Measurements from ENCODE around the gene SORBS1. TPM values are rescaled to one million over a fixed set of nuclear protein-coding genes. Genes with fewer than 3 reads are reported as not detected.

SORBS1 gene
- total RNA-seq, 4 donors from 2014 or later, result 23.3 to 359 (median 72.2) TPM

DNA sequence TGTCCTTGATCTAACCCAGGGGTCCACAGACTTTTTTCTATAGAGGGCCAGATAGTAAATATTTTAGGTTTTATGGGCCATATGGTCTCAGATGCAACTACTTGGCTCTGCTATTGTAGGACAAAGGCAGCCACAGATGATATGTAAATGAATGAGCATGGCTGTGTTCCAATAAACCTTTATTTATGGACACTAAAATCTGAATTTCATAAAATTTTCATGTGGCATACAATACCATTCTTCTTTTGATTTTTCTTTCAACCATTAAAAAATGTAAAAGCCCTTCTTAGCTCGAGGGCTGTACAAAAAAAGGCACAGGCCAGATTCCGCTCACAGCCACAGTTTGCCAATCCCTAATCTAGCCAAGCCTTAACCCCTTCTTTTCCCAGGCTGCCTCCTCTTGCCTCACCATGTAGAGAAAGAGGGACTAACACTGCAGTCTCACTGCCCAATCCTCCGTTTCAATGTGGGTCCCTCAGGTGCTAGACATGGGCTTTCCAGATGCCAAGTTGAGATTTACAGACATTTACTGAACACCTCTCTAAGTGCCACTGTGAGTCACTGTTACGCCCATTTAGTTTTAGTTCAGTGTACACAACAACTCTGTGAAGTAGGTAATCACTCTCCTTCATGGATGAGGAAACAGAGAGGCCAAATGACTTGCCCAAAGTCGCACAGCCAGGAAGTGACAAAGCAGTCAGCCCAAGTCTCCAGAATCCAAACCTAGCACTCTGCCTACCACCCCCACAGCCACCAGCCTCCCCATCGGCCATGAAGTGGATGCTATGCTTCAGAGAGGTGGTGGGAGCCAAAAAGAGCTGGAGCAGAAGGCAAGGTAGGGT, 137.8 kb downstream of the SORBS1 start:
- Histone ChIP-seq H3K36me3 (peaks cover 0 to 13% (median 0%) of the 10 kb centered on the region in 3 donors), H3K4me3 (no peak overlapping the region), H3K9me3 (no peaks in the 10 kb centered on the region), H3K27me3 (no peaks in the 10 kb centered on the region), H3K4me1 (peaks cover 7 to 70% (median 27%) of the 10 kb centered on the region in 3 donors), H3K27ac (peak overlapping the region; percentile 54 to 90 (median 70))
- DNase-seq, result no peak
- TF ChIP-seq POLR2A (IDR thresholded peaks at IDR 0.05), result no peak
- TF ChIP-seq, protein P1, sequence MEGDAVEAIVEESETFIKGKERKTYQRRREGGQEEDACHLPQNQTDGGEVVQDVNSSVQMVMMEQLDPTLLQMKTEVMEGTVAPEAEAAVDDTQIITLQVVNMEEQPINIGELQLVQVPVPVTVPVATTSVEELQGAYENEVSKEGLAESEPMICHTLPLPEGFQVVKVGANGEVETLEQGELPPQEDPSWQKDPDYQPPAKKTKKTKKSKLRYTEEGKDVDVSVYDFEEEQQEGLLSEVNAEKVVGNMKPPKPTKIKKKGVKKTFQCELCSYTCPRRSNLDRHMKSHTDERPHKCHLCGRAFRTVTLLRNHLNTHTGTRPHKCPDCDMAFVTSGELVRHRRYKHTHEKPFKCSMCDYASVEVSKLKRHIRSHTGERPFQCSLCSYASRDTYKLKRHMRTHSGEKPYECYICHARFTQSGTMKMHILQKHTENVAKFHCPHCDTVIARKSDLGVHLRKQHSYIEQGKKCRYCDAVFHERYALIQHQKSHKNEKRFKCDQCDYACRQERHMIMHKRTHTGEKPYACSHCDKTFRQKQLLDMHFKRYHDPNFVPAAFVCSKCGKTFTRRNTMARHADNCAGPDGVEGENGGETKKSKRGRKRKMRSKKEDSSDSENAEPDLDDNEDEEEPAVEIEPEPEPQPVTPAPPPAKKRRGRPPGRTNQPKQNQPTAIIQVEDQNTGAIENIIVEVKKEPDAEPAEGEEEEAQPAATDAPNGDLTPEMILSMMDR (IDR thresholded peaks at IDR 0.05), result no peak
- WGBS, 2 donors, result 17 to 29% methylated on average over 3 to 6 of the region's 6 CpGs
- intact Hi-C loops (cut with DNase I), result no loop called here

DNA sequence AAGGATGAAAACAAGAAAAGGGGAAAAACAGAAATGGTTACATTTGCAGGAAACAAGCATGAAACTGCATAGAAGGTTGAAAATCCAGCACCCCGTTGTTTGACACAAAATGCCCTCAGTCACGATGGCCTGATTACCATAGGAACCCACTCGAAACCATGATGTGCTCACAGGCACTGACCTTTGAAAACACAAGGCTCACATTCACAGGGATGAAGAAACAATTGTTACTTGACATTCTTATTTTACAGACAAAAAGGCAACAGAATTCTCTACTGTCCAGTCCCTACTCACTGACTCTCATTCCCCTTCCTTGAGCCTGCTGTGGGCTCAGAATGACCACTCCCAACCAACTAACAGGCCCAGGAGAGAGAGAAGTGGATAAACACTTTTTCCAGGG, 138.9 kb downstream of the SORBS1 start:
- H3K27ac ChIP-seq, result peak overlapping the region in 3 of 4 donors; percentile 65 to 90 (median 75)
- no peak for DNase-seq
- 64 to 68% methylated on average over 3 of the region's 3 CpGs for WGBS, 2 donors
- peaks cover 0 to 11% (median 0%) of the 10 kb centered on the region in 3 donors for H3K36me3 ChIP-seq
- no peaks in the 10 kb centered on the region for H3K27me3 ChIP-seq
- TF ChIP-seq POLR2A (IDR thresholded peaks at IDR 0.05), result no peak
- TF ChIP-seq, protein P1 (IDR thresholded peaks at IDR 0.05), result no peak
- peaks cover 7 to 70% (median 20%) of the 10 kb centered on the region in 3 donors for H3K4me1 ChIP-seq
- no peak overlapping the region for H3K4me3 ChIP-seq
- H3K9me3 ChIP-seq, result no peaks in the 10 kb centered on the region
- intact Hi-C loops (cut with DNase I), result no loop called here

DNA sequence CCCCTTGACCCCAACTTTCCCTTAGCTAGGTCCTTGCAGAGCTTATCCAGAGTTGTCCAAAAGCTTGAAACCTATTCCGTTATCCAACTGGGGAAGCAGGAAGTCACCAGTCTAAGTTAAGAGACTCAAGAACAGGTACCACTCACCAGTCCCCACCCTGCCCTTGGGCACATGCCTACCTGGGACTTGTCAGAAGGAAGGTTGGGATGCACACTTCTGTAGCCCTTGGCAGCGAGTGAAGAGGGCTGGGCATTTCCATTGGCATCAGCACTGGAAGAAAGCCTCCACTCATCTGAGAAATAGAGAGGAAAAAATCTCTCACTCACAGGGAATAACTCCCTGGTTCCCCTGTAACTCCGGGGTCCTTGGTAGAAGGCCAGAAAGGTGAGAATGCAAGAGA, 139.4 kb downstream of the SORBS1 start:
- H3K36me3 ChIP-seq, result peaks cover 0 to 9% (median 0%) of the 10 kb centered on the region in 3 donors
- no peak overlapping the region for H3K4me3 ChIP-seq
- no peaks in the 10 kb centered on the region for H3K27me3 ChIP-seq
- intact Hi-C loops (cut with DNase I), result no loop called here
- 62 to 66% methylated on average over 1 to 3 of the region's 3 CpGs for WGBS, 2 donors
- H3K27ac ChIP-seq, result peak overlapping the region in 3 of 4 donors; percentile 40 to 90 (median 65)
- peaks cover 7 to 70% (median 20%) of the 10 kb centered on the region in 3 donors for H3K4me1 ChIP-seq
- no peak for TF ChIP-seq POLR2A (IDR thresholded peaks at IDR 0.05)
- TF ChIP-seq, protein P1 (IDR thresholded peaks at IDR 0.05), result no peak
- no peak for DNase-seq
- no peaks in the 10 kb centered on the region for H3K9me3 ChIP-seq

DNA sequence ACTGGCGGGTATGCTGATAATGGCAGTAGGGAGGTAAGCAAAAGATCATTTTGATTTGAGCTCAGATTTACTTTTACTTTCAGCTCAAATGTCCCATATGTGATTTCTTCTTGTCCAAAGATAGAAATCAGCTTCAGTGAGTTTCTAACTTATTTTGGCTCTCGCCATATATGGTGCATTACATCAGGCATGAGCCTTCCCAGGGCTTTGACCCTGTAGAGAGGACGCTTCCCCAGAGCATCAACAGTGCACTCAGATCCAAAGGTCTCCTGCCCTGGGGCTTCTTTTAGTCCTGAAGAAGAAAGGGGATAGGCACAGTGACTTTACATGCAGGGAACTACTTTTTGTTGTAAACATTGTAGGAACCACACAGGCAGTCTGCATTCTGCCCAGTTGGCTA, 141.8 kb downstream of the SORBS1 start:
- intact Hi-C loops (cut with DNase I), result no loop called here
- Histone ChIP-seq H3K4me3 (no peak overlapping the region), H3K9me3 (no peaks in the 10 kb centered on the region), H3K4me1 (peaks cover 7 to 78% (median 20%) of the 10 kb centered on the region in 3 donors), H3K27ac (peak overlapping the region in 3 of 4 donors; percentile 25 to 90 (median 65)), H3K36me3 (peaks cover 0 to 14% (median 0%) of the 10 kb centered on the region in 3 donors), H3K27me3 (no peaks in the 10 kb centered on the region)
- 77 to 81% methylated on average over 3 of the region's 3 CpGs for WGBS, 2 donors
- TF ChIP-seq, protein P1 (IDR thresholded peaks at IDR 0.05), result no peak
- no peak for TF ChIP-seq POLR2A (IDR thresholded peaks at IDR 0.05)
- no peak for DNase-seq

DNA sequence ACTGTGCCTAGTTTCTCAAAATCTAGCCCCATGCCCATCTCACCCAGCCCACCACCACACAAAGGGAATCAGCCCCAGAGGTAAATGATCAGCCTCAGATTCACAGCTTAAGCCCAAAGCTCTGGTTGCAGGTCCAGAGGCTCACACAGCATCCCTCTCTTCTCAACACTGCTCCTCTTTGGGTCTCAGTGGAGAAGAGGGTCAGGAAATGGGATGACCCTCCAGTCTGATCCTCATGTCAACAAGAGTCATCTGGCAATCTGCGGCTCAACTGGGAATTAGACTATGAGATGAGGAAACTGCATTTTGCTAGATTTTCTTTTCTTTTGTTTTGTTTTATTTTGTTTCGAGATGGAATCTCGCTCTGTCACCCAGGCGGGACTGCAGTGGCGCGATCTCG, 144.2 kb downstream of the SORBS1 start:
- intact Hi-C loops (cut with DNase I), result no loop called here
- Histone ChIP-seq H3K4me1 (peaks cover 0 to 76% (median 5%) of the 10 kb centered on the region in 3 donors), H3K4me3 (no peak overlapping the region), H3K36me3 (peaks cover 0 to 18% (median 0%) of the 10 kb centered on the region in 3 donors), H3K27me3 (no peaks in the 10 kb centered on the region), H3K9me3 (no peaks in the 10 kb centered on the region), H3K27ac (peak overlapping the region in 3 of 4 donors; percentile 43 to 90 (median 65))
- TF ChIP-seq, protein P1 (IDR thresholded peaks at IDR 0.05), result no peak
- no peak for TF ChIP-seq POLR2A (IDR thresholded peaks at IDR 0.05)
- no peak for DNase-seq
- WGBS, 2 donors, result 64 to 78% methylated on average over 6 to 7 of the region's 7 CpGs
